AG20443 (cell line): Measurements from ENCODE around the gene TBL1X.

ENCODE experiments used
- DNase-seq: peaks from one replicate; pipeline ENCODE4 v3.0.0; 2012; ENCODE audit warnings: low spot score, mixed read lengths

Gene TBL1X

DNA sequence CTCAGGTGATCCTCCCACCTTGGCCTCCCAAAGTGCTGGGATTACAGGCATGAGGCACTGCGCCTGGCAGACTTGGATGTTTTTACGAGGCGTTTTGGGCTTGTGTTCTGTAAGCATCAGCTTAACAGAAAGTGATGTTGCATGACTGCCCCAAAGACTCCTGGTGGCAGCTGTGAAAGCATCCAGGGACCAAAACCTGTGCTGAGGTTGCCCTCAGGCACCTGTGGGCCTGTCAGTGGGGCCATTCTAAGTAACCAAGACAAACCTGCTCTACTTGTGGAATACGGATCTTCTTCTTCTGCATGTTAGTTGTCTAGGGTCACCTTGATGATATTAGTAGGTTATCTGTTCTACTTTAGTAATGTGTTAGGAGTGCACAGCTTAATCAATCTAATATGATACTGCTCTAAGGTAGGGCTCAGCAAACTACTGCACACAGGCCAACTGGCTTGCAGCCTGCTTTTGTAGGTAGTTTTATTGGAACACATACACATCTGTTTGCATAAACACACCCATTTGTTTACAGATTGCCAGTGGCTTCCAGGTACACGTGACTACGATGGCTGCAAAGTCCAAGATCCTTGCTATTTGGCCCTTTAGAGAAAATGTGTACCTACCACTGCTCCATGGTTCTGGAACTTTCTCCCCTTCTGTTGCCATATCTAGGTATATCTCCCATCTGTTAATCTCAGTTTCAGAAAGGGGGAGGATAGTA is 164.1 kb downstream of the TBL1X start:
- DNase-seq = no peak

DNA sequence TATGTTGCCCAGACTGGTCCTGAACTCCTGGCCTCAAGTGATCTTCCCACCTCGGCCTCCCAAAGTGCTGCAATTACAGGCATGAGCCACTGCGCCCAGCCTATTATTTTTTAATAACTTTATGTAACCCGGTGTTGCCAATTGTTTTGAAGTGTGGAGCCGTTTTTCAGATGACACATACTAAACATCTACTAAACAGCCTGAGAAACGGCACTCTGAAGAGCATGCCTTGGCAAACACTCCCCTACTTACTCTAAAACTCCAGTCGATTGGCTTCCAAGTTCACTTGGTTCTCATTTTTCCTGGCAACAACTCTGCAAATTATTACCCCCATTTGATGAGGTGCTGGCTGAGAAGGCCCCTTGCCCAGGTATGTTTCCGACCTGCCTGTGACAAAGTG is 169.7 kb downstream of the TBL1X start:
- no peak for DNase-seq

DNA sequence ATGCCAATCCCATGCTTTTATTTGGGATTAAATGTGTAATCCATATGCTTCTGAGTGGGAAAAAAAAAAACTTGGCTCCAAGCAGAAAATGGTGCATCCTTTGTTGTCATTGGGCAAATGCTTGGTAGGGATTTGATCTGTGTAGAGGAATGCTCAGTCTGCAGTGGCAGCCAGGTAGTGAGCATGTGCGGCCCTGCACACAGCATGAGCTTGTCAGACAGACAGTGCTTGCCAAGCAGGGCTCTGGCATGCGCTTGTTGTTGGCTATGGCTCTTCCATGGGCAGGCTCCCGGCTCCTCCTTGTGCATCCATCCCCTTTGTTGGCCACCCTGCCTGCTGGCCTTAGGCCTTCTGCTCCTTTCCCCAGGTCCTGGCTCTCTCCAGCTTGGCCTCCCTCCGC is 170.5 kb downstream of the TBL1X start:
- DNase-seq = no peak

DNA sequence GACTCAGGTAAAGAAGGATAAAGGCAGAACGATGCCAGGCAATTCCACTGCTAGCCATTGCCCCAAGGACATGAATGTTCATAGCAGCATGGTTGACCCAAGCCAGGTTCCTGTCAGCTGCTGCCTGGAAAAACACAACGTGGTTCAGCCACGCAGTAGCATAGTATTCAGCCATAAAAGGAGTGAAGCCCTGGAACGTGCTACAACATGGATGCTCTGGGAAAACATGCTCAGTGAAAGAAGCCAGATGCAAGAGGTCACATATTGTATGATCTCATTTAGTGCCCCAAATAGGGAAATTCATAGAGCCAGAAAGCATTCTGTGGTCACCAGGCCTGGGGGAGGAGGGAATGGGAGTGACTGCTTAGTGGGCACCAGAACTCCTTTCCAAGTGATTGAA is 170.9 kb downstream of the TBL1X start:
- DNase-seq = peak; percentile 9

DNA sequence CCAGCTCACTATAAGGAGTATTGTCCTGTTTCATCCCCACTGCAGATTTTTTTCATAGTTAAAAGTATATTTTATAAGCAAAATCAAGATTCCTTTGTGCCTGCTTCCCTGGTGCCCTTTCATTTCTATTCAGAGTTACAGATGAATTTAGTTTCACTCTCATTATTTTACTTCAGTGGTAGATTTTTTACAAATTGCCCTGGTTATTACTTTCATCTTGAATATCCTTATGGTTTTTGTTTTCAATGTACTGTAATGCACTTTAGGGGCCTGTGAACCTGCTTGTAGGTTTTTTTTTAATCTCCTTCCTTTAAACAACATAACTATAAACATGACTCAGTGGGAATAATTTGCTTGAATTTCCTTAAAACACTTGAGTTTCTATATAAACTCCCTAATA is 174.0 kb downstream of the TBL1X start:
- DNase-seq = no peak

DNA sequence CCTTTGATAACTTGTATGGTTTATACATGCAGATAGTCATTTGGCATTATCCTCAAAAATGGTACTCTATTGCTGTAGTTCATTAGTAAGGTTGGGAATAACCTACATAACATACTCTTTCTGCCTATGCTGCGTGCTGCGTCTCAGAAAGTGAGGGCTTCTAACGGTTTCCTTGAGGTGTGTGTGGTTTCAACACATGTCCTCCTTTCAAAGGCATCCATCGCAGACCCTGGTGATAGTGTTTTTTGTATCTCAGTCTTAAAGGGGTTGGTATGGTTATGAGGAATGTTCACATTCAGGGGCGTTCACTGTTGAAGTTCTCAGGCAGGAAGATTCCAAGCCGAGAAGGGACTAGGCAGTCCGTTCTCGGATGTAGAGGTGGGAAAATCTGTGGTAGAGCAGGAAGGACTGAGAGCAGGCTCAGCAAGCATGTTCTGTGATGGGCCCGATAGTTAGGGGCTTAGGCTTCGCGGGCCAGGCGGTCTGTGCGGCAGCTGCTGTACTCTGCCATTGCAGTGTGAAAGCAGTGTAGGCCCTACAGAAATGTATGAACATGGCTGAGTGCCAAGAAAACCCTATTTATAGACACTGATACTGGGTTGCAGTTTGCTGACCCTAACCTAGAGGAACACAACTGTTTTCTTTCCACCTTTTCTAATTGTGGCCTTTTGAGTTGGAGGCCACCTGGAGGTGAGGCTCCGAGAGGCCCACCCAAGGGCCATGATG is 177.6 kb downstream of the TBL1X start:
- no peak for DNase-seq

DNA sequence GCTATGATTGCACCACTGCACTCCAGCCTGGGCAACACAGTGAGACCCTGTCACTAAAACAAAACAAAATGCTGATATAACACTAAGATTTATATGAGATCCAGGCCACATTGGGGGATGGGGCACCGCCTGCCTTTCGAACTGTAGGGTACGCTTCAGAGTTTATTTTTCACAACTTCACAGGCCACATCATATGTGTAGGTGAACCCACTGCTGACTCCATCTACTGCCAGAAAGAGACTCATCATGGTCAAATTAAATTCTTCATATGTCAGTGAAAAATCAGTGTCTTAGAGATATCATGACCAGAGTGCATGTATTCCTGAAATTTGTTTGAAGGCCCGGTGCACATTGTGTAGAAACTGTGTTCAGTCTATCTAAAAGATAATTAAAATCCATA is 178.9 kb downstream of the TBL1X start:
- DNase-seq = no peak

DNA sequence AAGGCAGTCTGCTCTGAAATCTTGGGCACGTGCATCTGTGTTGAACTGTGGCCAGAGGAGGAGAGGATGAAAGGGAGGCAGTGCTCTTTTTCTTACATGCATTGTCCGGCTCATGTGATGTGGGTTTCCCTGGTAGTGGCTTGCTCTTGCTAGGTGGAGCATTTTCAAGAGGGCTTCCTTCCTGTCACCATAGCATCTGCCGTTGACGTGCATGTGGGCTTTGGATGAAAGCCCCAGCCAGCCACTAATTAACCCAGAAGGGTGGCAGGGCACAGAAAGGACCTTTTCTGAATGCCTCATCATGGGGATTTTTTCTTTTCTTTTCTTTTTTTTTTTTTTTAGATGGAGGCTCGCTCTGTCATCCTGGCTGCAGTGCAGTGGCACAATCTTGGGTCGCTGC is 179.5 kb downstream of the TBL1X start:
- DNase-seq = no peak

DNA sequence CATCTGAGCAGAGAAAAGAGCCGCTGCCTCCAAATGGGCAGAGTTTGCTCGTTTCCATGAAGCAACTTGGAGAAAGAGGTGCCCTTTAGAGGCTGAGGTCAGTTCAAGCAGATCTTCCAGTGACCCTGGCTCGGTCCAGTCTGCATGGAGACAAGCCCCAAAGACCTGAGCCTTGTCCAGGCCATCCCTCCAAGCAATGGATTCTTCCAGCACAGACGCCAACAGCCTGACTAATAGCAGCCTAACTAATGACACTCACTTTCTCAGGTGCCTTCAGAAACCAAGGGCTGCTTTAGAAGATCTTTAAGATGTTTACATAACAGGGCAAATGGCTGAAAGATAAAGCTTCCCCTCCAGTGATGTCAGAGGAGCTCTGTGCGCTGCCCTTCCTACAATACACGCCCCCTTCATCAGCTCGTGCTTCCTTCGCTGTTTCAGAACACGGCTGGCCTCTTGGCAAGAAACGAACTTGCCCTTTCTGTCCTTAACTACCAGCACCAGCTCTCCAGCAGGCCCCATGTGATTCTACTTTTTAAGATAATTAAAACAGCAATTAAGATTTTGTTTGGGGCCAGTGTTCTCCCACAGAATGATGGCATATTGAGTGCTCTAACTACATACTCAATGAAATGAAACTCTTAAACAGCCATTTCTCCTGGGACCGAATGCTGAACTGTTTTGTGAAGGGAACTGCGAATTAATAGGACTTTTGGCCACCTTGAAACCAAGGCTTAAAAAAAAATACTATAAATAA is 181.8 kb downstream of the TBL1X start:
- DNase-seq = no peak

DNA sequence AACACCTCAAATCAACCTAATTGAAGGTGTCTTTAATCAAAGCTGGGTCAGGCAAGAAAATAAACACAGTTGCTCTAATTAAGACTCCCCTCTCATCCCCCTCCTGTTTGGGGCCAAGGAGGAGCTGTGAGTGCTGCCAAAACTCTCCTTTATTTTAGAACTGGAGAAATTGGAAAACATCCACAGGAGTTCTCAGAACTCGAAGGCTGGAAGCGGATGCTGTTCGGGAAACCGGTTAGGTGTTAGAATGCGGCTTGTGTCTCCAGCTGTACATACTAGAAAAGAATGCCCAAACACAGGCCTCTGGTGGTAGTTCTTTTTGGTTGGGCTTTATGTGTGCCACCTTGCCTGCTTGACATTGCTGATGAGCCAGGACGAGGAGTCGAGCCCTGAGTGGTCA is 182.6 kb downstream of the TBL1X start:
- no peak for DNase-seq

DNA sequence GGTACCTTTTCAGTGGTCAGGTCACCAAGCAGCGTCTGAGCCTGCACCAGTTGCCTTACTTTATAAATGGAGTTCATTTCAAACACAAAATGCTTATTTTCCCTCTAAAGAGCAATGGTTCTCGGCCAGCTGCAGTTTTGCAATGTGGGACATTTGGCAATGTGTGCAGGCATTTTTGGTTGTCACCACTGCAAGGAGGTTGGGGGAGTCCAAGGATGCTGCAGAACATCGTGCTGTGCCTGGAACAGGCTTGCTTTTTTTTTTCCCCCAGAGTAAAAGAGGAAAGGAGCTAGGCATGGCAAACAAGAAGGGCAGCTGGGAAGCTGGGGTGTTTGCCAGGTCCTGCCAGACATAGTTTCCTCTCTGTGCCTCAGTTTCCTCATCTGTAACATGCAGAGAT is 185.2 kb downstream of the TBL1X start:
- DNase-seq = no peak

DNA sequence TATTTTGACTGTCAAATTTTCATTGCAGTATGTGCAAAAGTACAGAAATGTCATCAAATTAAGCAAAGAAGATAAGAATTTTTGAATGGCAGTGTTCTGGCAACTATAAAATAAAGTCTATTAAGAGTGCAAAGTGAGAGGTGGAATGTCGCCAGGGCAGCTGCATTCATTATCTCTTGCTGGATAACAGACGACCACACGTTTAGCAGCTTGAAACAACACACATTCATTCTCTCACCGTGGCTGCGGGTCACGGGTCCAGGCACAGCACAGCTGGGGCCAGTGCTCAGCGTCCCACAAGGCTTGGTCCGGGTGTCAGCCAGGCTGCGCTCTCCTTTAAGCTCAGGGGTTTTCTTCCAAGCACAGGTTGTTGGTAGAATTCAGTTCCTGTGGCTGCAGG is 186.9 kb downstream of the TBL1X start:
- DNase-seq = no peak

DNA sequence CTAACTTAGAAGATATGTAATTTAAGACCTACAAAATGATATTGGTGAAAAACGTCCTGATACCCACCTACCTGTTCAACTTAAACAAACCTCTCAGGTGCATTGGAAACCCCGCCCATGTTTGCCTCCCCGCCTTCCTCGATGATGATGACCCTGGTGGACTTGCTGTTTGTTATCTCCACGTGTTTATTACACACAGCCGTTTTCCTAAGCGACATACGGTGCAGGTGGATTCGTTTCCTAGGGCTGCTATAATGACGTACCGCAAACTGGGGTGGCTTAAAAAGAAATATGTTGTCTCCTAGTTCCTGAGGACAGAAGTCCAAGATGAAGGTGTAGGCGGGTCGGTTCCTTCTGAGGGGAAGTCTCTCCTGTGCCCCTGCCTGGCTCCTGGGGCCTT is 190.1 kb downstream of the TBL1X start:
- DNase-seq = no peak

DNA sequence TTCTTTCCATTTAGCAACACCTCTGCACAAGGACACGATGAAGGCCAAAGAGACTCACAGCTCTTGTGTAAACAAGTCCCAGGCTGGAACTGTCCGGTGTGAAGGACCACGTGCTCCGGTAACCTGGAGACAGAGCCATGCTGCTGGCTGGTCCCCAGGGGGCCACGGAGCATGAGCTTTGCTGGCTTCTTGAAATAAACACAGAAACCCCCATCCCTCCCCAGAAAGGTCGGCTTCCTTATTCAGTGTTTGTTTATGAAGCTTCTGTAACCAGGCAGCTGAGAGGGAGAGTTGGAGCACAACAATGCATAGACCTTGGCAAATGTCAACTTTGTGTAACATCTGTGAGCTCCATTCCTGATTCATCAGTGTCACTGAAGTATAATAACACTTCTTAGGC is 191.4 kb downstream of the TBL1X start:
- DNase-seq = no peak

DNA sequence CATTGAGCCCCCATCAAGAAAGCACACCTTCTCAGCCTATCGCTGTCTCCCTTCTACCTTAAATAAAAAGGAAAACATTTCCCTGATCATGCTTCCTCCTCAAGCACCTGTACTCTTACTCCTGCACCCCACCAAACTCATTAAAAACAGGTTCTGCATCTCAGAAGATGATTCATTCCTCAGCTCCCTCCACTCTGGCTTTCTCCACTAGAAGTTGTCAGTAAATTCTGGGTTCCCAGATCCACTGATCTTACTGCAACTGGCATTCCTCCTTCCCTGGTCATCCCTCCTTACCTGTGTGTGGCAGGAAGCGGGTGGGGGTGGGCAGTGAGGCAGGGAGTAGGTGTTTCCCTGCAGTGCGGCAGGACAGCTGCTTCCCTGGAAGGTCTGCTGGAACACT is 192.0 kb downstream of the TBL1X start:
- DNase-seq = no peak

DNA sequence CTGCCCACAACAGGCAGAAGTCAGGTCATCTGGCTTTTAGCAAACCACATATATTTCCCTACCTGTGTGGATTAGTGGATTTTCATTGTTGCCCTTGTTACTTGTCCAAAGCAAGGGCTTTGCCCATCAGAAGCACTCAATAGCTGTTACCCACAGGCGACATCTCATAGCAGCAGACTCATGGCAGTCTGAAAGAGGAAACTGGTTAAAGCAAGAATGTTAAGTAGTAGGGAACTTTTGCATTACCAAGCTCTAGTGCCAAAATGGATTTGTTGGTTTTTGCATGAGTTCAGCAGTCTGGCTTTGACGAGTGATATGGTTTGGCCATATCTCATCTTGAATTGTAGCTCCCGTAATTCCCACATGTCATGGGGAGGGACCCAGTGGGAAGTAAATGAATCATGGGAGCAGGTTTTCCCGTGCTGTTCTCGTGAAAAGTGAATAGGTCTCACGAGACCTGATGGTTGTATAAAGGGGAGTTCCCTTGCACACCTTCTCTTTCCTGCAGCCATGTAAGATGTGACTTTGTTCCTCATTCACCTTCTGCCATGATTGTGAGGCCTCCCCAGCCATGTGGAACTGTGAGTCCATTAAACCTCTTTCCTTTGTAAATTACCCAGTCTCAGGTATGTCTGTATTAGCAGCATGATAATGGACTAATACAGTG is 192.9 kb downstream of the TBL1X start:
- DNase-seq = no peak

DNA sequence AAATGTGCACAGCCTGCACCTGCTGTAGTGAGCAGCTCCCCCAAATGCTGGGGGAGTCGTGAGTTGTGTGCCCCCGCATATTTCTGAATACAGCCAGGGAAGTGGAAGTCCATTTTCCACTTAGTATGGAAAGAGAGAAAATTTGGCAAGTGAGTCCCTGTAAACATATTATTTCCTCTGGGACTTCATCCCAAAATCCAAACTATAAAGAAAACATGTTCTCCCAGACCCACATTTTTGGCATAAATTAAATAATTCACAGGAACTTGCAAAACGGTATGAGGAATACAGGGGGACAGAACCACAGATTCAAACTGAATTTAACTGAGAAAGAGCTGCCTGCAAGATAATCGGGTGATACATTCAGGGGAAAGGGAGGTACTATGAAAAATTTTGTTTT is 193.6 kb downstream of the TBL1X start:
- no peak for DNase-seq

DNA sequence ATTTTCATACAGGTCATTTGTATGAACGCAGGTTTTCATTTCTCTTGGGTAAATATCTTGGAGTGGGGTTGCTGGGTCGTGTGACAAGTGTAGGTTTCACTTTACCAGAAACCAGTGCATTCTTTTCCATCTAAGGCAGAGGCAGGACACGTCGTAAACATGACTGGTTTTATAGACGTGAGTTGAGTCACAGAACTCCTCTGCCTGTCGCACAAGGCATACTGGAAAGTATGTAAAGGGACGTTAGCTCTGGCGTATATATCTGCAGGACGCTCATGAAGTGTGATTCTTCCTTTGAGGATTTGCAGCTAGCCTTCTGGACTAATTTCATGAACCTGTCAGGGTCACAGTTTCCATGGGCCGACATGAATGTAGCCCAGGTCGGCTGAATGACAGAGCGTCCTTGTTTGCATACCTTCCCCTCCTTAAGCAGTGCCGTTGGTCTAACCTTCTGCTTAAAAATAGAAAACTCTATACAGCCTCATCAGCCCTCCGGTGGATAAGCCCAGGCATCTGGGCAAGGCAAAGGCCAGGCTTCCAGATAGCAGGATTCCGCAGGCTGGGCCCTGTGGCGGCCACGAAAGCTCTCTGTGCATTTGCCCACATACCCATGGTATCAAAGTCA is 194.8 kb downstream of the TBL1X start:
- DNase-seq = no peak

DNA sequence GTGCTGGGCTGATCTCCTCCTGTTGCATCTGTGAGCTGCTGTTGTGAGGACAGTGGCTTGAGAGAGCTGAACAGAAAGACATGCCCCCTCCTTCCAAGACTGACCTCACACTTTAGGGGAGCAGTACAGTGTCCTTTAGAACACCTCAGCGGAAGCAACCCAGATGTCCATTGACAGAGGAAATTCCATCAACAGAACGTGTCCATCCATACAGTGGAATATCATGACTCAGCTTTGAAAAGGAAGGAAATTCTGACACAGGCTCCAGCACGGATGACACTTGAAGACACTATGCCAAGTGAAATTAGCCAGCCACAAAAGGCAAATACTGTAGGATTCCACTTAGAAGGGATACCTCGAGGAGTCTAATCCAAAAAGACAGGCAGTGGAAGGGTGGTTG is 197.3 kb downstream of the TBL1X start:
- DNase-seq = peak; percentile 35

DNA sequence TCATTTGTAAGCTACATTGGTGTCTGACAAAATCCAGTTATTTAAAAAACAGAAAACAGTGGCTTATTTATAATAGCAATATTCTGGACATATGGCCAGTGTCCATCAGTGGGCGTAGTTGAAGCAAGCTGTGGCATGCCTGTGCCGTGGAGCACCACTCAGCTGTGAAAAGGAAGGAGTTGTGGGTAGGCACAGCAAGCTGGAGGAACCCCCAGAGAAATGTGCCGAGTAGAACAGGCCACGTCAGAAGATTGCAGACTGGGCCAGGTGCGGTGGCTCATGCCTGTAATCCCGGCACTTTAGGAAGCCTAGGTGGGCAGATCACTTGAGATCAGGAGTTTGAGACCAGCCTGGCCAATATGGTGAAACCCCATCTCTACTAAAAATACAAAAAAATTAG is 198.4 kb downstream of the TBL1X start:
- no peak for DNase-seq

DNA sequence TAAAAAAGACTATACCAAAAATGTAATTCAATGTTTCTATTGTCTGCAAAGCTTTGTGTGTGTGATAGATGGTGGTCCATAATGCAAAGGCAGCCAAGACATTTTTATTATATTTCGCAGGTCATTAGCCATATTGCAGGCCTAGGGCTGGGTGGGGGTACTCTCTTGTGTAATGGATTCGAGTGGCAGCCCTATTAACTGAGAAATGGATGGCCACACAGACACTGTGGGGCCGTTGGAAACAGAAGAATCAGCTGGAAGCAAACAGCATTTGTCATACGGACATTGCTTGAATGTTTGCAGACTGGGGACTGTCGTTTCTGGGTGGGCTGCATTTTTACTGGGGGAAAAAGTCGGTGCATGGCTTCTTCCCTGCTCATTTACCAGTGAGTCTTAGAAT is 199.4 kb downstream of the TBL1X start:
- no peak for DNase-seq

DNA sequence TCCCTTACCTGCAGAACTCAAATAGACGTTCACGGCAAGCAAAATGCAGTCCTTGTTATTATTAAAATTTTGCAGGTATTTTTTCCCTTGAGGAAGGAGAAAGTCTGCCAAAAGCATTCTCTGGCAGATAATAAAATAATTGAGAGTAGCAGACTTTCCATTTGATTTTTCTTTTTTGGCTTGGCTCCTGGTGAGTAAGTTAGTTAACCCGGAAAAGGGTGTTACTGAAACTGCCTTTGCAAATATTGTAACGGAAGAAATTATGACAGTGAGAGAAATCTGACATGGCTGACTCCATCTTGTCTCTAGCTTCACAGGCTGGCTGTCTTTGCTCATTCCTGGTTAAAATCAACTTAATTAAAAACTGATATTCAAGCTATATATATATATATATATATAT is 200.3 kb downstream of the TBL1X start:
- DNase-seq = no peak
